T-helper 1 cell treated with Interleukin-12 subunit alpha and Interleukin-12 subunit beta and Interleukin-4 antibody, amounts not matched to agents 30 ng/mL and 1 ng/mL, for 36 hours (primary cell): ENCODE measurements around the gene YWHAG. TPM values are rescaled to one million over a fixed set of nuclear protein-coding genes. Genes with fewer than 3 reads are reported as not detected.
"Not testable (repeated sequence)": the region's sequence is repeated elsewhere in the genome, so short reads cannot be mapped to it uniquely, and the experiment has no call there.

Experiments
- intact Hi-C: fragments of 100-400 bp; cut with micrococcal nuclease; formaldehyde crosslinking; loops from one replicate; pipeline ENCODE4 v1.15.1; 2024
- total RNA-seq: library from RNA; stranded (reverse); gene quantifications from 2 replicates; pipeline ENCODE4 v1.2.3, GENCODE V29; 2022

Gene YWHAG
- 102 and 104 TPM in 2 replicates for total RNA-seq

GRCh38 chr7:76358481-76359110, at the start of gene YWHAG:
TSS of gene YWHAG (minus strand) at chr7:76358991. CDS start at chr7:76358808, 183 bp downstream.
- intact Hi-C loops = loop anchor here (1.0 to 2.0 kb wide), 14 partner anchors 35 to 1440 kb away; partner anchors contain the start of genes CCDC146, PHTF2, POR and RHBDD2

GRCh38 chr7:76408121-76408560, 49.4 kb upstream of the YWHAG start:
- intact Hi-C loops = no loop called here

GRCh38 chr7:76407718-76408117, 48.9 kb upstream of the YWHAG start:
- intact Hi-C loops = no loop called here

- intact Hi-C loops = no loop called here
These were observed 46.9 kb upstream of the YWHAG start for GRCh38 chr7:76405738-76406137.

- intact Hi-C loops = no loop called here
These were observed 45.1 kb upstream of the YWHAG start for GRCh38 chr7:76403780-76404494.

- intact Hi-C loops = not testable (repeated sequence)
These were observed 44.3 kb upstream of the YWHAG start for GRCh38 chr7:76403097-76403496.

- intact Hi-C loops = no loop called here
These were observed 41.5 kb upstream of the YWHAG start for GRCh38 chr7:76400248-76400647.

- intact Hi-C loops = loop anchor here (1.0 to 10.0 kb wide), 3 partner anchors 27 to 1137 kb away; partner anchors contain the start of genes PTPN12 and ZP3
These were observed 38.8 kb upstream of the YWHAG start for GRCh38 chr7:76397409-76398183.

GRCh38 chr7:76396864-76397263, 38.1 kb upstream of the YWHAG start:
- intact Hi-C loops = loop anchor here (1.0 to 10.0 kb wide), 3 partner anchors 27 to 1138 kb away; partner anchors contain the start of genes PTPN12 and ZP3

- intact Hi-C loops = loop anchor here (10.0 kb wide), 1 partner anchor 1139 kb away; the partner anchor contains the start of gene PTPN12
These were observed 37.4 kb upstream of the YWHAG start for GRCh38 chr7:76395965-76396726.

- intact Hi-C loops = loop anchor here (10.0 kb wide), 1 partner anchor 1139 kb away; the partner anchor contains the start of gene PTPN12
These were observed 36.8 kb upstream of the YWHAG start for GRCh38 chr7:76395605-76395964.

GRCh38 chr7:76394957-76395356, 36.2 kb upstream of the YWHAG start:
- intact Hi-C loops = loop anchor here (10.0 kb wide), 1 partner anchor 1140 kb away; the partner anchor contains the start of gene PTPN12

- intact Hi-C loops = loop anchor here (1.0 to 10.0 kb wide), 6 partner anchors 29 to 1141 kb away; partner anchors contain the start of gene PTPN12
These were observed 34.6 kb upstream of the YWHAG start for GRCh38 chr7:76393116-76394031.

GRCh38 chr7:76392531-76393115, 33.8 kb upstream of the YWHAG start:
- intact Hi-C loops = loop anchor here (1.0 to 10.0 kb wide), 6 partner anchors 28 to 1142 kb away; partner anchors contain the start of gene PTPN12

GRCh38 chr7:76390092-76390491, 31.3 kb upstream of the YWHAG start:
- intact Hi-C loops = loop anchor here (10.0 kb wide), 1 partner anchor 1145 kb away; the partner anchor contains the start of gene PTPN12

- intact Hi-C loops = not testable (repeated sequence)
These were observed 29.0 kb upstream of the YWHAG start for GRCh38 chr7:76387789-76388188.

GRCh38 chr7:76386691-76387260, 28.0 kb upstream of the YWHAG start:
- intact Hi-C loops = no loop called here

GRCh38 chr7:76383089-76383944, 24.5 kb upstream of the YWHAG start:
- intact Hi-C loops = no loop called here
